ENCODE data around the gene IRF2BP1.

IRF2BP1 gene

GRCh38 chr19:45917421-45918091, 31.6 kb upstream of the IRF2BP1 start:
- TF ChIP-seq CTCF (IDR thresholded peaks at IDR 0.05; ENCODE audit: borderline replicate concordance, control extremely low read depth, extremely low read depth, insufficient read depth, missing control alignments), result no peak
- in situ Hi-C loops (cut with MboI; ENCODE audit: low sequenced_read_pairs, unreplicated experiment), result no loop called here
- DNase-seq (ENCODE audit: low spot score), result no peak

- TF ChIP-seq CTCF (IDR thresholded peaks at IDR 0.05; ENCODE audit: borderline replicate concordance, control extremely low read depth, extremely low read depth, insufficient read depth, missing control alignments), result peak; percentile 5
- DNase-seq (ENCODE audit: low spot score), result no peak
- in situ Hi-C loops (cut with MboI; ENCODE audit: low sequenced_read_pairs, unreplicated experiment), result no loop called here
These were observed 28.2 kb upstream of the IRF2BP1 start, which contains the start of gene NANOS2 for GRCh38 chr19:45913874-45914830. NANOS2 (minus strand) TSS chr19:45914778; CDS start chr19:45914693, 85 bp downstream.

- TF ChIP-seq CTCF (IDR thresholded peaks at IDR 0.05; ENCODE audit: borderline replicate concordance, control extremely low read depth, extremely low read depth, insufficient read depth, missing control alignments), result no peak
- in situ Hi-C loops (cut with MboI; ENCODE audit: low sequenced_read_pairs, unreplicated experiment), result no loop called here
- DNase-seq (ENCODE audit: low spot score), result no peak
These were observed 25.4 kb upstream of the IRF2BP1 start for GRCh38 chr19:45911291-45911690.

- TF ChIP-seq CTCF (IDR thresholded peaks at IDR 0.05; ENCODE audit: borderline replicate concordance, control extremely low read depth, extremely low read depth, insufficient read depth, missing control alignments), result no peak
- in situ Hi-C loops (cut with MboI; ENCODE audit: low sequenced_read_pairs, unreplicated experiment), result no loop called here
- DNase-seq (ENCODE audit: low spot score), result no peak
These were observed 23.0 kb upstream of the IRF2BP1 start for GRCh38 chr19:45908956-45909355.

- TF ChIP-seq CTCF (IDR thresholded peaks at IDR 0.05; ENCODE audit: borderline replicate concordance, control extremely low read depth, extremely low read depth, insufficient read depth, missing control alignments), result no peak
- in situ Hi-C loops (cut with MboI; ENCODE audit: low sequenced_read_pairs, unreplicated experiment), result no loop called here
- DNase-seq (ENCODE audit: low spot score), result no peak
These were observed 20.3 kb upstream of the IRF2BP1 start for GRCh38 chr19:45906221-45906620.

- in situ Hi-C loops (cut with MboI; ENCODE audit: low sequenced_read_pairs, unreplicated experiment), result no loop called here
- DNase-seq (ENCODE audit: low spot score), result no peak
- TF ChIP-seq CTCF (IDR thresholded peaks at IDR 0.05; ENCODE audit: borderline replicate concordance, control extremely low read depth, extremely low read depth, insufficient read depth, missing control alignments), result no peak
These were observed 19.1 kb upstream of the IRF2BP1 start for GRCh38 chr19:45905011-45905410.

Data from GM13976 (cell line).